Tibial nerve (tissue), 4 donors: ENCODE data around the gene CHST13. TPM values are rescaled to one million over a fixed set of nuclear protein-coding genes. Genes with fewer than 3 reads are reported as not detected.

Experiments used
- DNase-seq, 2 donors: peaks; one replicate each; pipeline ENCODE4 v3.0.0-alpha.2; 2019; ENCODE audit warnings: low spot score in 2 of 2
- H3K27ac ChIP-seq, 4 donors: fragments of 200-600 bp; sonication (generic) in 3 of 4; one replicate each; pipeline ENCODE4 v1.5.1; 2017 to 2019; ENCODE audit warnings: mild to moderate bottlenecking in 1 of 4
- H3K27me3 ChIP-seq, 2 donors: fragments of 200-600 bp; sonication (generic) in 1 of 2; one replicate each; pipeline versions ENCODE4 v1.5.1 to v1.6.0; 2017 to 2019
- H3K36me3 ChIP-seq, 3 donors: fragments of 200-600 bp; sonication (generic); one replicate each; pipeline ENCODE4 v1.5.1; 2018 to 2019
- H3K4me1 ChIP-seq, 4 donors: fragments of 200-600 bp; sonication (generic) in 3 of 4; one replicate each; pipeline ENCODE4 v1.5.1; 2017 to 2019
- H3K4me3 ChIP-seq, 4 donors: fragments of 200-600 bp; sonication (generic) in 3 of 4; one replicate each; pipeline ENCODE4 v1.5.1; 2017 to 2019; ENCODE audit warnings: mild to moderate bottlenecking in 1 of 4, moderate library complexity in 1 of 4
- H3K9me3 ChIP-seq, 4 donors: fragments of 200-600 bp; sonication (generic) in 3 of 4; one replicate each; pipeline ENCODE4 v1.5.1; 2017 to 2019
- CTCF ChIP-seq, 5 experiments: fragments of 200-600 bp in 3 of 5; fragments of 450-650 bp in 2 of 5; sonication (generic) in 3 of 5; IDR thresholded peaks; one replicate each; pipeline ENCODE4 v1.5.1; 2016 to 2019; ENCODE audit warnings: antibody characterized with exemption in 5 of 5, mild to moderate bottlenecking in 3 of 5, moderate library complexity in 2 of 5
- EP300 ChIP-seq, 2 donors: sonication (generic); formaldehyde crosslinking; IDR thresholded peaks; one replicate each; pipeline ENCODE4 v1.6.1; 2017; ENCODE audit warnings: antibody characterized with exemption in 2 of 2, mild to moderate bottlenecking in 1 of 2
- POLR2A ChIP-seq, 2 donors: fragments of 450-650 bp; IDR thresholded peaks; one replicate each; pipeline ENCODE4 v1.6.1; 2017; ENCODE audit warnings: antibody characterized with exemption in 2 of 2, mild to moderate bottlenecking in 2 of 2, moderate library complexity in 2 of 2
- WGBS, 2 donors: methylation state at CpG; one replicate each; pipeline ENCODE4 v1.1.5; 2018; 5-methylcytosine and 5-hydroxymethylcytosine counted together
- total RNA-seq, 4 donors: library from RNA; depleted of rRNA; stranded (reverse); fragments of >200 nt; gene quantifications; one replicate each; pipeline ENCODE4 v1.1.0, GENCODE V29; 2016

CHST13 gene
- total RNA-seq, 4 donors from 2014 or later, result 1.0 to 7.2 (median 1.1) TPM; not detected in 1

GRCh38 chr3:126539558-126540250 is 15.7 kb downstream of the CHST13 start:
- no peak for DNase-seq
- Histone ChIP-seq H3K4me3 (no peak overlapping the region), H3K27me3 (peaks cover 0 to 42% of the 10 kb centered on the region in 2 donors), H3K36me3 (no peaks in the 10 kb centered on the region), H3K27ac (no peak overlapping the region), H3K9me3 (peaks cover 0 to 5% (median 0%) of the 10 kb centered on the region in 4 donors), H3K4me1 (peaks cover 0 to 8% (median 0%) of the 10 kb centered on the region in 4 donors)
- 95 to 96% methylated on average over 10 of the region's 10 CpGs for WGBS, 2 donors
- TF ChIP-seq EP300 (IDR thresholded peaks at IDR 0.05), result no peak
- no peak for TF ChIP-seq POLR2A (IDR thresholded peaks at IDR 0.05)
- no peak for TF ChIP-seq CTCF (IDR thresholded peaks at IDR 0.05)

GRCh38 chr3:126540342-126540849 is 16.4 kb downstream of the CHST13 start:
- DNase-seq, result peak in 1 of 2 donors; percentile 10
- H3K4me3 ChIP-seq, result no peak overlapping the region
- peak in 1 of 2 donors; percentile 13 for TF ChIP-seq EP300 (IDR thresholded peaks at IDR 0.05)
- TF ChIP-seq POLR2A (IDR thresholded peaks at IDR 0.05), result no peak
- TF ChIP-seq CTCF (IDR thresholded peaks at IDR 0.05), result no peak
- peaks cover 0 to 5% (median 0%) of the 10 kb centered on the region in 4 donors for H3K9me3 ChIP-seq
- H3K27me3 ChIP-seq, result peaks cover 0 to 42% of the 10 kb centered on the region in 2 donors
- 21 to 23% methylated on average over 9 of the region's 9 CpGs for WGBS, 2 donors
- no peak overlapping the region for H3K27ac ChIP-seq
- peaks cover 0 to 8% (median 0%) of the 10 kb centered on the region in 4 donors for H3K4me1 ChIP-seq
- no peaks in the 10 kb centered on the region for H3K36me3 ChIP-seq

- DNase-seq, result peak in 1 of 2 donors; percentile 1
- 71 to 75% methylated on average over 24 of the region's 24 CpGs for WGBS, 2 donors
- Histone ChIP-seq H3K36me3 (no peaks in the 10 kb centered on the region), H3K4me1 (peaks cover 0 to 8% (median 0%) of the 10 kb centered on the region in 4 donors), H3K9me3 (peaks cover 0 to 5% (median 0%) of the 10 kb centered on the region in 4 donors), H3K4me3 (no peak overlapping the region), H3K27me3 (peaks cover 0 to 42% of the 10 kb centered on the region in 2 donors), H3K27ac (no peak overlapping the region)
- TF ChIP-seq POLR2A (IDR thresholded peaks at IDR 0.05) (no peak), CTCF (IDR thresholded peaks at IDR 0.05) (no peak), EP300 (IDR thresholded peaks at IDR 0.05) (no peak)
These were observed 17.1 kb downstream of the CHST13 start for GRCh38 chr3:126540951-126541627.

GRCh38 chr3:126541628-126542339 is 17.8 kb downstream of the CHST13 start:
- H3K4me3 ChIP-seq, result no peak overlapping the region
- TF ChIP-seq CTCF (IDR thresholded peaks at IDR 0.05), result no peak
- TF ChIP-seq POLR2A (IDR thresholded peaks at IDR 0.05), result no peak
- no peak for TF ChIP-seq EP300 (IDR thresholded peaks at IDR 0.05)
- H3K36me3 ChIP-seq, result no peaks in the 10 kb centered on the region
- peaks cover 0 to 8% (median 0%) of the 10 kb centered on the region in 4 donors for H3K4me1 ChIP-seq
- H3K27me3 ChIP-seq, result peaks cover 0 to 42% of the 10 kb centered on the region in 2 donors
- H3K9me3 ChIP-seq, result peaks cover 0 to 5% (median 0%) of the 10 kb centered on the region in 4 donors
- WGBS, 2 donors, result 41 to 44% methylated on average over 50 to 77 of the region's 101 CpGs
- no peak overlapping the region for H3K27ac ChIP-seq
- DNase-seq, result no peak
